ENCODE measurements around the gene PPIP5K2.
"Not testable (repeated sequence)": the region's sequence is repeated elsewhere in the genome, so short reads cannot be mapped to it uniquely, and the experiment has no call there.

PPIP5K2 gene

DNA sequence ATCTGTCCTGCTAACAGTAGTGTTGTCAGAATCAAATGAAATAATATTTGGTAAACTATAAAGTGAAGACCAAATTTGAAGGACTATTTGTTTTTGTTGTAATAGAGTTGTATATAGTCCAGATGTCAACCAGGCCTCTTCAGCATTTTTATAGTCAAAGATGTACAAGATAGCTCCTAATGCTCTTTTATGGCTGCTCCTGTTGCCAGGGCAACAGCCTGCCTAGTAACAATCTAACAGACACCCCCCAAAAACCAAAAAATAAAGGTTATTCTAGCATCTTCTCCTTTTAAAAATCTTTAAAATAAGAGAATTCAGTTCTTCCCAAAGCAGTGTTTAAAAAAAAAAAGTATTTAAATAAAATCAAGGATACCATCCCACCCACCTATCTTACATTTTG lies 89.0 kb downstream of the PPIP5K2 start:
- DNase-seq = no peak

DNA sequence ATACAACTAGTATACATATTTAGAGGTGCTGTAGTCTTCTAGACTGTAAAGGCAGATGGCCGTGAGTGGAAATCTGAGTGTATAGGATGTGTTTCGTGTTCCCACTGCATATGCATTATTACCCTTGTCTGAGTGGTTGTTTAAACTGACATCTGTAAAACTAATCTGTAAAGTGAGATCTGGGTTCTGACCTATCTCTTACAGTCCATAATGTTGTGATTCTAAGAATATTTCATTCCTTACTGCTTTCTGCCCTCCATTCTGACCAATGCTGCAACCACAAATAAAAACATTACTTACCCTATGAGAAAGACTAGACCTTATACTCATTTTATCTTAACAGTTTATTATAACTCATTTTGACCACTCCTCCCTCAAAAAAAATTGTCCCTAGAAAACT lies 90.9 kb downstream of the PPIP5K2 start:
- DNase-seq = no peak

DNA sequence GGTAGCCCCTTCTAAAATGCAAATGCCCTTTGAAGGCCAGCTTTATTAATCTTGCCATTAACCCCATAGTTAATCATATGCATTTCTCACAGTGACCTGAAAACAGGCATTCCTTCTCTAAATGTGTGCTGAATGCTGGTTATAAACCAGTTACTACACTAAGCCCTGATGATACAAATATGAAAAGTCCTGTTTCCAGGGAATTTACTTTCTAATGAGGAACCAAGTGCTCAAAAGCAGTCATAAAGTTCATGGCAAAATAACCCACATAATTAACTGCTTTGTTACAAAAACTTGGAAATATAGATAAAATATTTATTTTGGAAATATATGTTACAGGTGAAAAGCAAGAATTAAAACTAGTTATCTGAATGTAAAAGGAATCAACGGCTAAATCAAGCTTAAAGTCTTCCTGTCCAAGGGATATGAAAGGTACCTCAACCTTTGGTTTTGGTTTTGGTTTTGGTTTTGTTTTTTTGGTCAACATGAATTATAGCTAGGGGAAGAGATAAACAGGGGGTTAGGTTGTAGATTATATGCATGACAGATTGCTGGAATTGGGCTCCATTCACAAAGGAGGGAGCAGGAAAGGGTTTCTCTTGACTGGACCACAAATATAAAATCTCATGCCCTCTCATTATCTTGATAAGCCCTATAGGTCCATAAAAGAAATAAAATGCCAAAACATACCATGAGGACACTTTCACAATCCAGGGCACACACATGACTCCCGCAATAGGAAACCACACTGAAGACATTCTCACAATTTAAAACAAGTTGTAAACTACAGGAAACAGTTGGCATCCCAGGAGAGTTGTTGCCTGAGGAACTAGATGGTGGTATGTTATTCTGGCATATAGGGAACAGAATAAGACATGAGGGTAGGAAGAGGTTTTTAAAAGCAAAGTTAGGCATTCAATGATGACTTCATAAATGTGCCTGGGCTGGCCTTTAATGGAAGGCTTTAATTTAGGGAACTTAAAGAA lies 91.8 kb downstream of the PPIP5K2 start:
- no peak for DNase-seq

DNA sequence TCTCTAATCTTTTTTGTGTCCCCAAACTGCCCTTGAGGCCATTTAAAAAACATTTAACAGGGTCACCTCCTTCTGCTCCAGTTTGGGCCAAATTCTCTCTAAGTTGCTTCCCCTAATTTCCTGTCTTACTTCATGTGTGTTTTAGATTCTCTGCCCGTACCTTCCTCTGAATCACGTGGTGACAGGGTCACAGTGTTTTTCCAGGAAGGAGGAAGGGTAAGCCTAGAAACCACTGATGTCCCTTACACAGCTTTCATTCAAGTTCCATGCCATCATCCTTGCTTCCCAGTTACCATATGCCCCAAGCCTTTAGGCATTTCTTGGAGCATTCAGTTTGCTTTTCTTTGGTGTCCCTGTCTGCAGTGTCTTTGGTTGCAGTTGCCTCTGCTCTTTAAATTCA lies 96.0 kb downstream of the PPIP5K2 start:
- DNase-seq = no peak

DNA sequence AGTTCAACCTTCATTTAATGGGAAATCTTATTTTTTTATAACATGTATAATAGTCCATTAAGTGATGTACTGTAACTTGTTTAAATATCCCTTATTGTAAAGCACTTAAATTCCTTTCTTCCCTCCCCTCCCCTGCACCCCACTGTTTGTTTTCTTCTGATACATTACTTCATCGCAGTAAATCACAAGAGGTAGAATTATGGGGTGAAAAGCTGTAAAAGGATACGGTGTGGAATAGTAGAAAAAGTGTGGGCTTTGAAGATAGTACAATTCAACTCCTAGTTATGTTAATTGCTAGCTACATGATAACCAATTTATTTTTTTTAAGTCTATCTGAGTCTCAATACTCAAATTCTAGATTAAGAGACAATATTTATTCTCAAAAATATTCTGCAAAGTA lies 96.6 kb downstream of the PPIP5K2 start:
- no peak for DNase-seq

DNA sequence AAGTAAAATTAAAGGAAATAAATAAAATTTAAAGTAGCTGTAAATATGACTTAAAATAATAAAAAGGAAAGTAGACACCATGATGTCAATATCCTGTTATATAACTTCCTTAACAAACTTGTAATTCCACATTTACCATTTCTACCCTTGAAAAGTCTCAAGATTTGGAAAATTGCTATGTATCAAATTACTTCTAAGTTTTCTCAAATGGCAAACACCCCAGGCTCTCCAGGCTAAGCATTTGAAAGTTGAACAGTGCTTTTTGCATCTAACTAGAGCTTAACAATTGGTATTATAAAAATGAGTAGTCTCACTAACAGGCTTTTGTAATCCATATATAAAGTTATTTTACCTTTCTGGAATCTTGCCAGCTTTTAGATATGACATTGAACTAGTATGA lies 97.0 kb downstream of the PPIP5K2 start:
- DNase-seq = no peak

DNA sequence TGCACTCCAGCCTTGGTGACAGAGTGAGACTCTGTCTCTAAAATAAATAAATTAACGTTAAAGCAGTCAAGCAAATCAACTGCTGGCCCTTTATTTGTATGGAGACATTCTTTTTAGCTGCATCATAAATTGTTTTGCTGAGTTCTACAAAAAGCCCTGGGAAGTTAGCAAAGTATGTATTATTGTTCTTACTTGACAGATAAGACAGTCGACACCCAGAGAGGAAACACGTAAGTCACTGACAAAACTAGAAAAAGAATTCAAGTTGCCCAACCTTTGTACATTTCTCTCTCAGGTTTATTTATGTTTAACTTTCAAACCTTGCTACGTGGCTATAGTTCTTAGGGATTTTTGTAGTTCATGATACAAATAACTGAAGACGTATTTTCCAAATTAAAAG lies 98.1 kb downstream of the PPIP5K2 start:
- no peak for DNase-seq

DNA sequence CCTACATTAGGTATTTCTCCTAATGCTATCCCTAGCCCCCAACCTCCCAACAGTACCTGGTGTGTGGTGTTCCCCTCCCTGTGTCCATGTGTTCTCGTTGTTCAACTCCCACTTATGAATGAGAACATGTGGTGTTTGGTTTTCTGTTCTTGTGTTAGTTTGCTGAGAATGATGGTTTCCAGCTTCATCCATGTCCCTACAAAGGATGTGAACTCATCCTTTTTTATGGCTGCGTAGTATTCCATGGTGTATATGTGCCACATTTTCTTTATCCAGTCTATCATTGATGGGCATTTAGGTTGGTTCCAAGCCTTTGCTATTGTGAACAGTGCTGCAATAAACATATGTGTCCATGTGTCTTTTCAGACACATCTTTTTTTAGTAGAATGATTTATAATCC lies 99.0 kb downstream of the PPIP5K2 start:
- DNase-seq = not testable (repeated sequence)

DNA sequence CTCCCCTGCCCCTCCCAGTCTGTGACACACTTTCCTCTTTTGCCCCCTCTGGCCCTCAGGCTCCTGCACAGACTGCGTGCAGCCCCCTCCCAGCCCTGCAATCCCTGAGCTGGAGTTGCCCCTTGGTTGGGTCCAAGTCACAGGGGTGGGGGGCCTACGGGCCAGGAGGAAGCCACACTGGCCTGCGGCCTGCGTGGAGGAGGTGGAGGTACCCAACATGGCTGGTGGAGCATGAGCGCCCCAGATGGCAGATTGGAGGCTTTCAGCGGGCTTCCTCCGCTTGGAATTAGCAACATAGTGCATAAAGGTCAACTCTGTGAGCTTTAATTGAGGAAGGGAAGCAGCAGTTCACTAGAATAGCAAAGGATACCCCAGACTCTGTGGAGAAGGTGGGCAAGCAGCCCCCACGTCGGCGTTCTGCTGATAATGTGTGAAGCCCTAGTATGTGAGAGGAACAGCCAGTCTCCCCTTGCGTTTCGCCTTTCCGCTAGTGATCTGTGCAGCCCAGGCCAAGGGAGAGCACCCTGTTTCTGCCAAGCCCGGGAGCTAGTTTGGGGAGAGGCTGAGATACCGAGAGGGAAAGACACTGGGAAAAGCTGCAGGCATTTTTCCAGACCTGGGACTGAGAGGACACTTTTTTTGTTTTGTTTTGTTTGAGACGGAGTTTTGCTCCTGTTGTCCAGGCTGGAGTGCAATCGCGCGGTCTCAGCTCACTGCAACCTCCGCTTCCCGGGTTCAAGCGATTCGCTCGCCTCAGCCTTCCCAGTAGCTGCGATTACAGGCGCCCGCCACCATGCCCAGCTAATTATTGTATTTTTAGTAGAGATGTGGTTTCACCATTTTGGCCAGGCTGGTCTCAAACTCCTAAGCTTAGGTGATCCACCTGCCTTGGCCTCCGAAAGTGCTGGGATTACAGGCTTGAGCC lies 103.2 kb downstream of the PPIP5K2 start:
- DNase-seq = no peak

DNA sequence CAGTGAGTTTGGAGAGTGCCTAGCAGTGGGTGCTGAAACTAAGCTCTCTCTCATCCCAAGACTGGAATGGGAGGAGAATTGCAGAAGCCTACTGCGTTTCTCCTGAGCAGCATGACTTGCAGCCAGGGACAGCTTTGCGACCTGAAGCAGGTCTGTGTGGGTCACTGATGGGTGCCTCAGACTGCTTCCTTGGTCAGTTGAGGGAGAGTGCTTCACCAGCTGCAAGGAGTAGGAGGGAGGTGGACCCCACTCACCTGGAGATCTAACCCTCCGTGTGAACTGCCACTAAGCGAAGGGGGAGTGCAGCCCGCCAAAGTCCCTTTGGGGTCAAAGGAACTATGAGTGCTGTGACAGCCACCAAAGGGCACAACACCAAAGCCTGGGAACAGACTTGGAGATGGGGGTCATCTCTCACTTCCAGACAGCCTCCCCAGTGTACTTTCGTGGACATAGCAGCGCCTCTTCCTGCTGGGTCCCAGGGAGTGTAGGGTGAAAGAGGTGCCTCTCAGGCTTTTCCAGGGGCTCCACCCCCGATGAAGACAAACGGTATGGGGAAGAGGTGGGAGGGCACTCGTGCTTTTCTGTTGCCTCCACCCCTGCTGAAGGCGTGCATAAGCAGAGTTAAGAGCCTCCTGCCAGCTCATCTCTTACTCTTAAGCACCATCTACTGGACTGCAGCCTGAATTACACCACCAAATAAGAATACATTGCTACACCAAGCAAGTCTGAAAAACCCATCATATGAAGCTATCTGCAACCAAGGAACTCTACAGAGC lies 104.2 kb downstream of the PPIP5K2 start:
- peak; percentile 83 for DNase-seq

DNA sequence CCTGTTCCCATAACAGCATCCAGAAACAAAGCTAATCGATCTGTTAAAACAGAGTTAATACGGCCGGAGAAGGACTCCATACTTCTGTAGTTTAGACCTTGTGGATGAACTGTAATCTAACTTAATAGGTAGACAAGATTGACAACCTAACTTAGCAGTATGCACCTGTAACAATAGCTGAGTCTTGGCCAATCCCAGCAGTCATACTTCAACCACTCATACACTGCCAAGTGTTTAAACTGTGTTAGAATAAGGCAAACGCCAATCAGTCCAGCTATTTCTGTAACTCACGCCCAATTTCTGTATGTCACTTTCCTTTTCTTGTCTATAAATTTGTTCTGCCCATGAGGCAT lies 104.8 kb downstream of the PPIP5K2 start:
- DNase-seq = no peak

DNA sequence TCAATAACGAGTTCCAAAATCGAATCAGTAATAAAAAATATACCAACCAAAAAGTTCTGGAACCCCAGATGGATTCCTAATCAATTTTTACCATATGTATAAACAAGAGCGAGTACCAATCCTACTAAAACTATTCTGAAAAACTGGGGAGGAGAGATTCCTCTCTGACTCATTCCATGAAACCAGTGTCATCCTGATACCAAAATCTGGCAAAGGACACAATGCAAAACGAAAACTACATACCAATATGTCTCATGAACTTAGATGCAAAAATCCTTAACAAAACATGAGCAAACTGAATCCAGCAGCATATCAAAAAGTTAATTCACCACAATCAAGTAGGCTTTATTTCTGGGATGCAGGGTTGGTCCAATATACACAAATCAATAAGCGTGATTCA lies 108.0 kb downstream of the PPIP5K2 start:
- DNase-seq = no peak

DNA sequence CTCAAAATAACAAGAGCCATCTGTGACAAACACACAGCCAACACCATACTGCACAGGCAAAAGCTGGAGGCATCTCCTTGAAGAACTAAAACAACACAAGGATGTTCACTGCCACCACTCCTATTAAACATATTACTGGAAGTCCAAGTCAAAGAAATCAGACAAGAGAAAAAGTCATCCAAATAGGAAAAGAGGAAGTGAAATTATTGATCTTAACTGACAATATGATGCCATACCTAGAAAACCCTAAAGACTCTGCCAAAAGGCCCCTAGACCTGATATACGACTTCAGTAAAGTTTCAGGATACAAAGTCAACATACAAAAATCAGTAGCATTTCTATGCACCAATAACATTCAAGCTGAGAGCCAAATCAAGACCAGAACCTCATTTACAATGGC lies 108.5 kb downstream of the PPIP5K2 start:
- DNase-seq = no peak

DNA sequence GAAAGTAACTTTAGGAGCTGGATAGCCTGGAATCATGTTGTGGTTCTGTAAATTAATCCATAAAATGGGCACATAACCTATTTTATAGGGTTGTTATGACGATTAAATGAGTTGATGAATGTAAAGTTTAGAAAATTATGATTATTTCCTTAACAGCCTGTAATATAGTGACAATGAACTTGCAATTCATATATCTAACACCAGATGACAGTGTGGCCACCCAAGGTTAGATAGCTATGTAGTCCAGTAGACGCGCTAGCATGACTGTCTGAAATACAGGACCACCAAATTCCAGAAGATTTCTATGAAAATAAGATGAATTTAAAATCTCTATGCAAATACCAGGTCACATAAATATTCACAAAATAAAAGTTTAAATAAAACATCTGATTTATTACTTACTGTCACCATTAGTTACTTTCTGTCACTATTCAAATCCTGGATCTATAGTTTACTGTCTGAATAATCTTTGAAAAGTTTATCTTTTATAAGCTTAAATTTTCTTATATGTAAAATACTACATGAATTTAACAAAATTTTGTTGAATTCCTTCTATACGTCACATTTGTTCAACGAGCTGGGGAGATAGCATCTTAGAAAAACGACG lies 112.4 kb downstream of the PPIP5K2 start:
- DNase-seq = peak; percentile 70

DNA sequence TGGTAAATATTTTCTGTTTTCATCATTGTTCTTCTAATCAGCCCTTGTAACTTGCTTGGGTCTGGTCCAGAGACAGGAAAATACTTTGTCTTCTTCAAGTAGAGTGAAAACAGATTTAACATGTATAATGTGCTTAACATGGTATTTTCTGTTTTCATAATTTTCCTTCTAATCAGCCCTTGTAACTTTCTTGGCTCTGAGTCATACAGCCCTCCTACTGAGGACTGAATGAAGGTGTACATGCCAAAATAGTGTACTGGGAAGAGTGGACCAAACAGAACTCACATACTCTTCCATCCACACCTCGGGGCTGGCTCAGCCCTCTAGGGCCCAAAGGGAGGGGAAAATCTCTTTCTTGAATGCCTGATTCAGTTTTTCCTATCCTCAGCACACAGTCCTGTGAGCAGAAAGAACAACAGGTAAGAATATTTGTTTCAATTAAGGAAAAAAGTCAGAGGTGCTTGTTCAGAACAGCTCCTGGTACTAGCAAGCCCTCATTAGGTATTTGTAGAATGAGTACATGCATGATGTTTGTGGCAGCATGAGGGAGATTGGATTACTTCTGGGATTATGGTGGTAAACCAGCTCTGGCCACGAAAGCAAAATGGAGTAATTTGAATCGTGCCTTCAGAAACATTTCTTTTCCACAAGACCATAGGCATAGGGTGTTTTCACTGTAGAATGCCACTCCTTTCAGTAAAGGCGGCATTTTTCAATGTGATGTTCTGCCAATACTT lies 114.3 kb downstream of the PPIP5K2 start:
- DNase-seq = no peak

DNA sequence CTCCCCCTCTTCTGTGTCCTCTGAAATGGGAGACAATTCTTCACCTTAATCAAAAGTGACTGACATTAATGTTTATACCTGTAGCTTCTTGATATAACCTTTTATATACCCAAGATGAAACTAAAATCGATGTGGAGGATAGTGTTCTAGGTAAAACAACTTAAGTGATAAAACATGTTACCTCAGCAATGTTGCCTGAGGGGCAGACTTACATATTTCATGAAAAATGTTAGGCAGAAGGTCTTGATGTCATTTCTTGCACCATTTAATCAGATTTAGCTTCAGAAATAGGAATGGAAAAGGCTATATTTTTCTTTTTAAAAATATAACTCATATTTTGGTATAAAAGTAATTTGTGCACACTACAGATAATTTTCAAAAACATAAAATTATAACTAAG lies 115.8 kb downstream of the PPIP5K2 start:
- no peak for DNase-seq

DNA sequence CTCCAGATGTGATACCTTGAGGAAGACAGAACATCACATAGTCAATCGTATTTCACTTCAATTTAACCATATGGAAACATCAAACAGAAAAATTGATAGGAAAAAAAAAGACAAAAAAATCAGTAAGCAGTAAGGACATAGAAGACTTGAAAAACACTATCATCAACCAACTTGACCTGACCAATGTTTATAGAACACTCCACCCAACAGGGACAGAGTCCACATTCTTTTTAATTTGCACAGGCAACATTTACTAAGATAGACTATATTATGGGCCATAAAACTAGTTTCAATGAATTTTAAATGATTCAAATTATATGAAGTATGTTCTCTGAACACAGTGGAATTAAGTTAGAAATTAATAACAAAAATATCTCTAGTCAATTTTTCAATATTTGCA lies 117.7 kb downstream of the PPIP5K2 start:
- DNase-seq = no peak

DNA sequence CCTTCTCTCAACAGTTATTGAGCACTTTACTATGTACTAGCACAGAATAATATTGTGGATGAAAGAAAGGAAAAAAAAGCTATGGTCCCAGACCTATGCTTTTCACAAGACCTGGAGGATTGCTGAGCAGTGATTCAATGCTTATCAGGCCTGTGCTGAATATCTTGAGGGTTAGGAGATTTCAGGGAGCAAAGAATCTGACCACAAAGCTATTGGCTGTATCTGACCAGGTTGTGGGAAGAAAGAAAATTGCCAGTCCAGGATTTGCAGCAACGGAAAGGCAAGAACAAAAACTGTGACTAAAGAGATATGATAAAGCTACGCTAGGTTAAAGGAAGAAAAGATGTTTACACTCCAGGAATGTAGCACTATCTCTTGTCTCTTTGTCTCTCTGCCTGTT lies 123.6 kb downstream of the PPIP5K2 start:
- DNase-seq = no peak

DNA sequence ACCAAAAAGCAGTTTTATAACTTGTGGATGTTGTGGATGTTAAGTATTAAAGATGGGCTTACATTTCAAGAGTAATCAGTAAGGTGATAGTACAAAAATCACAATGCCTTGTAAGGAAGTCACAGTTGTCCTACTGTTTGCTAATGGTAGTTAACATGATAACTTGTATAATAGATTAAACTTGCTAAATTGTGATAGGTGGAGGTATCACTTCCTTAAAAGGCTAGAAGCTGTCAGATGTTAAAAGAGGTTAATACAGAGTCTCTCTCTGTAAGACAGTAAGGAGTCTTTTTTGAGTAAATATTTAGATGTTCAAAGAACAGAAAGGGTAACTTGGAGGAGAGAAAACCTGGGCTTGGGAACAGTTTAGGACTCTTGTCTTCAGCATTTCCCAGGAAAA lies 124.3 kb downstream of the PPIP5K2 start:
- no peak for DNase-seq

DNA sequence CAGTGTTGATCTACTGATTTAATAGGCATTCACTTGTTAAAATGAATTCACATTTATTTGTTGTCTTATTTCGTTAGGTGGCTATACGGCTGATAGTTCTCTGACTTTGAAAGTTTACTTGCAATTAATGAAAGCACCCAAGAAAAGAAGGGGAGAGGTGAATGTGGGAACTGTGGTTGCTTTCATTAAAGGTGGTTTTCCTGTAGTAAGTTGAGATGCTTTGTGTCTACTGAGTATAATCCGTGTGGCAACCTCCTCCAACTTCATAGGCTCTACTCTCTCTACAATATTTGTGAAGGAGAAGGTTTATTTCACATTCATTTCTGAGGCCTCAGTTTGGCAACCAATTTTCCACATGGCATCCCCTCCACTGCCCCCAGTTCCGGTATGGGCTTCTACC lies 125.7 kb downstream of the PPIP5K2 start:
- DNase-seq = no peak

DNA sequence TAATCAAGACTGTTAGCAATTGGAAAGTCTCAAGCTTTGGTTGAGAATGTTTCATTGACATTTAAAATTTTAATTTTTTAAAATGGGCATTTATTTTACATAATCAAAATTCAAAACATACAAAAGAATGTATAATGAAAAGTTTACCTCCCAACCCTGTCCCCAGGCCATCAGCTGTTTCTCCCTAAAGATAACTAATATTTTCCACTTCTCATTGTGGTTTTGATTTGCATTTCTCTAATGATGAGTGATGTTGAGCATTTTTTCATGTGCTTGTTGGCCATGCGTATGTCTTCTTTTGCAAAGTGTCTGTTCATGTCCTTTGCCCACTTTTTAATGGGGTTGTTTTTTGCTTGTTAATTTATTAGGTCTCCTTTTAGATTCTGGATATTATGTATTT lies 127.0 kb downstream of the PPIP5K2 start:
- DNase-seq = no peak

DNA sequence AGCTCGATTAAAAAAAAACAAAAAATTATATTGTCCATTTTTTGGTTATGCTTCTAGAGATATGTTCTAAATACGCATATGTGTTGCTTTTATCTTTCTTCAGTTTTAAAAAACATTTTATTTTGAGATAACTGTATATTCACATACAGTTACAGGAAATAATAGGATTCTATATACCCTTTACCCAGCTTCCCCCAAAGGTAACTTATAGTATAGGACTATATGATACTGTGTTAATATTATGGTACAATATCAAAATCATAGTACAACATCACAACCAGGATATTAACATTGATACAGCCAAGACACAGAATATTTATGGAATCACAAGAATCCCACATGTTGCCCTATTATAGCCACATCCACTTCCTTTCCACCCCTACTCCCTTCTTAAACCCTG lies 129.0 kb downstream of the PPIP5K2 start:
- DNase-seq = no peak
